HEK293 (cell line): ENCODE results near the gene DHRS4L2.
"Not testable (repeated sequence)": the region's sequence is repeated elsewhere in the genome, so short reads cannot be mapped to it uniquely, and the experiment has no call there.

Experiments
- CTCF ChIP-seq: fragments of 450-650 bp; formaldehyde crosslinking; IDR thresholded peaks from 2 replicates; pipeline ENCODE4 v1.5.1; 2016; ENCODE audit warnings: missing biosample characterization, missing genetic modification characterization
- KLF1 ChIP-seq: fragments of 450-650 bp; formaldehyde crosslinking; IDR thresholded peaks from 2 replicates; pipeline ENCODE4 v1.5.1; 2016; ENCODE audit warnings: missing biosample characterization, missing genetic modification characterization
- YY1 ChIP-seq: fragments of 450-650 bp; formaldehyde crosslinking; IDR thresholded peaks from 2 replicates; pipeline ENCODE4 v1.5.1; 2018; ENCODE audit warnings: missing biosample characterization, missing genetic modification characterization
- ZFP3 ChIP-seq: fragments of 450-650 bp; formaldehyde crosslinking; IDR thresholded peaks from 2 replicates; pipeline ENCODE4 v1.5.1; 2016; ENCODE audit warnings: low read depth, missing biosample characterization, missing genetic modification characterization
- ZNF639 ChIP-seq: fragments of 450-650 bp; formaldehyde crosslinking; IDR thresholded peaks from 2 replicates; pipeline ENCODE4 v1.5.1; 2016; ENCODE audit warnings: missing biosample characterization, missing genetic modification characterization

- not testable (repeated sequence) for TF ChIP-seq CTCF (tag by site-specific recombination); KLF1 (tag by site-specific recombination); ZNF639; YY1 (tag by site-specific recombination); ZFP3
Measured at GRCh38 chr14:23999640-24000039, 10.9 kb downstream of the DHRS4L2 start.
